Activated CD4-positive, alpha-beta T cell treated with anti-CD3 and anti-CD28 coated beads, Interleukin-2, amount 10 ng/mL, durations not matched to agents 7 days and 5 days (primary cell): ENCODE results near the gene STRN3. TPM values are rescaled to one million over a fixed set of nuclear protein-coding genes. Genes with fewer than 3 reads are reported as not detected.
A peak's percentile ranks its signal among the peaks of the same experiment; 100 is the strongest.

ENCODE experiments used
- CTCF ChIA-PET: fragments of 350-600 bp; sonication (Branson Sonifier 250); formaldehyde crosslinking; loops from one replicate; lab custom pipeline; 2021; ENCODE audit warnings: antibody characterized with exemption; lab: Charles Lee
- POLR2A ChIA-PET: fragments of 350-600 bp; sonication (Branson Sonifier 250); formaldehyde crosslinking; loops from one replicate; lab custom pipeline; 2021; ENCODE audit warnings: antibody characterized with exemption; lab: Charles Lee
- DNase-seq: peaks from one replicate; pipeline ENCODE4 v3.0.0-alpha.2; 2020
- H3K27ac Mint-ChIP-seq: one replicate; pipeline ENCODE4 v1.8.0; 2021; ENCODE audit warnings: mild to moderate bottlenecking, moderate library complexity, mixed read lengths
- H3K27me3 Mint-ChIP-seq: one replicate; pipeline ENCODE4 v1.8.0; 2021; ENCODE audit warnings: mixed read lengths
- H3K36me3 Mint-ChIP-seq: one replicate; pipeline ENCODE4 v1.8.0; 2021; ENCODE audit warnings: low read depth, mixed read lengths
- H3K4me1 Mint-ChIP-seq: one replicate; pipeline ENCODE4 v1.8.0; 2021; ENCODE audit warnings: mixed read lengths
- H3K4me3 Mint-ChIP-seq: one replicate; pipeline ENCODE4 v1.8.0; 2021; ENCODE audit warnings: mild to moderate bottlenecking, moderate library complexity, mixed read lengths
- H3K9me3 Mint-ChIP-seq: one replicate; pipeline ENCODE4 v1.8.0; 2021; ENCODE audit warnings: mixed read lengths
- total RNA-seq, 2 experiments: library from RNA; stranded (reverse); gene quantifications; one replicate each; pipeline ENCODE4 v1.2.3, GENCODE V29; 2021

Gene STRN3
- total RNA-seq, 2 experiments from 2014 or later = 20.4 TPM

- Mint-ChIP-seq H3K27me3 (peaks cover 6% of the 10 kb centered on the region), H3K4me3 (no peak overlapping the region), H3K4me1 (peaks cover 5% of the 10 kb centered on the region), H3K27ac (no peak overlapping the region), H3K9me3 (no peaks in the 10 kb centered on the region), H3K36me3 (no peaks in the 10 kb centered on the region)
- no peak for DNase-seq
- ChIA-PET CTCF (no interaction called here), POLR2A (no interaction called here)
These were observed 142.5 kb downstream of the STRN3 start for GRCh38 chr14:30883508-30884294.

DNA sequence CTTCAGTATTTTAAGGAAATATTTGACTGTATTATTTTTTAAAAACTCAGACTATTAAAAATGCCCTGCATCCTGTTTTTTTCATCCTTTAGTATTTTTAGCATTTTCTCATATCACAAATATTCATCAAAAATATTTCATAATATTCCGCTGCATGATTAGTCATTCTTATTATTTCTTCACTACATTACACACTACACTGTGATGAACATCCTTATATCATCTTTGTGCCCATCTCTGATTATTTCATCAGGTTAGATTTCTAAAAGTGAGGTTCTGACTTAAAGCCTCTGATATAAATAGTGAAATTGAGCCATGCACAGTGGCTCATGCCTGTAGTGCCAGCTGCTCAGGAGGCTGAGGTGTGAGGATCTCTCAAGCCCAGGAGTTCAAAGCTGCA lies 143.7 kb downstream of the STRN3 start:
- Mint-ChIP-seq H3K36me3 (no peaks in the 10 kb centered on the region), H3K4me3 (no peak overlapping the region), H3K27ac (no peak overlapping the region), H3K4me1 (peaks cover 5% of the 10 kb centered on the region), H3K9me3 (no peaks in the 10 kb centered on the region), H3K27me3 (peaks cover 16% of the 10 kb centered on the region)
- DNase-seq = no peak
- ChIA-PET POLR2A (no interaction called here), CTCF (no interaction called here)

- Mint-ChIP-seq H3K9me3 (no peaks in the 10 kb centered on the region), H3K27ac (no peak overlapping the region), H3K27me3 (peaks cover 58% of the 10 kb centered on the region), H3K4me3 (no peak overlapping the region), H3K36me3 (no peaks in the 10 kb centered on the region), H3K4me1 (peaks cover 13% of the 10 kb centered on the region)
- DNase-seq = no peak
- POLR2A ChIA-PET = no interaction called here
- CTCF ChIA-PET = no interaction called here
These were observed 149.5 kb downstream of the STRN3 start for GRCh38 chr14:30876692-30877091.

GRCh38 chr14:30875788-30876053 lies 150.5 kb downstream of the STRN3 start:
- CTCF ChIA-PET = interaction anchor here (0.6 kb wide), 1 partner anchor 21 kb away, joined by 3 read pairs; no protein-coding TSS in a partner anchor
- Mint-ChIP-seq H3K4me3 (peak overlapping the region; percentile 67), H3K27ac (no peak overlapping the region), H3K9me3 (no peaks in the 10 kb centered on the region), H3K4me1 (peaks cover 13% of the 10 kb centered on the region), H3K27me3 (peaks cover 61% of the 10 kb centered on the region), H3K36me3 (no peaks in the 10 kb centered on the region)
- POLR2A ChIA-PET = no interaction called here
- DNase-seq = no peak

GRCh38 chr14:30874999-30875787 lies 151.0 kb downstream of the STRN3 start:
- no peaks in the 10 kb centered on the region for H3K36me3 Mint-ChIP-seq
- peaks cover 13% of the 10 kb centered on the region for H3K4me1 Mint-ChIP-seq
- ChIA-PET CTCF (interaction anchor here (0.6 kb wide), 1 partner anchor 21 kb away, joined by 3 read pairs; no protein-coding TSS in a partner anchor), POLR2A (no interaction called here)
- no peak for DNase-seq
- H3K4me3 Mint-ChIP-seq = peak overlapping the region; percentile 67
- peaks cover 65% of the 10 kb centered on the region for H3K27me3 Mint-ChIP-seq
- no peaks in the 10 kb centered on the region for H3K9me3 Mint-ChIP-seq
- no peak overlapping the region for H3K27ac Mint-ChIP-seq

- ChIA-PET CTCF (no interaction called here), POLR2A (no interaction called here)
- peaks cover 72% of the 10 kb centered on the region for H3K27me3 Mint-ChIP-seq
- H3K36me3 Mint-ChIP-seq = no peaks in the 10 kb centered on the region
- DNase-seq = peak; percentile 14
- H3K27ac Mint-ChIP-seq = no peak within 1 kb of the TSS
- no peaks in the 10 kb centered on the region for H3K9me3 Mint-ChIP-seq
- H3K4me3 Mint-ChIP-seq = peak within 1 kb of the TSS; percentile 67
- H3K4me1 Mint-ChIP-seq = peaks cover 13% of the 10 kb centered on the region
These were observed 151.8 kb downstream of the STRN3 start, which contains the start of gene COCH for GRCh38 chr14:30874120-30874998. COCH (plus strand) TSS chr14:30874559; CDS start chr14:30874939, 380 bp downstream.

GRCh38 chr14:30873308-30874119 lies 152.7 kb downstream of the STRN3 start:
- POLR2A ChIA-PET = no interaction called here
- Mint-ChIP-seq H3K4me1 (peaks cover 13% of the 10 kb centered on the region), H3K36me3 (no peaks in the 10 kb centered on the region), H3K27ac (no peak overlapping the region), H3K4me3 (peak overlapping the region; percentile 58), H3K27me3 (peaks cover 66% of the 10 kb centered on the region), H3K9me3 (no peaks in the 10 kb centered on the region)
- CTCF ChIA-PET = no interaction called here
- no peak for DNase-seq

GRCh38 chr14:30872602-30873001 lies 153.6 kb downstream of the STRN3 start:
- POLR2A ChIA-PET = no interaction called here
- no peaks in the 10 kb centered on the region for H3K36me3 Mint-ChIP-seq
- CTCF ChIA-PET = no interaction called here
- H3K9me3 Mint-ChIP-seq = no peaks in the 10 kb centered on the region
- no peak overlapping the region for H3K27ac Mint-ChIP-seq
- H3K4me3 Mint-ChIP-seq = no peak overlapping the region
- no peak for DNase-seq
- peaks cover 60% of the 10 kb centered on the region for H3K27me3 Mint-ChIP-seq
- peaks cover 13% of the 10 kb centered on the region for H3K4me1 Mint-ChIP-seq

- CTCF ChIA-PET = no interaction called here
- DNase-seq = no peak
- peaks cover 40% of the 10 kb centered on the region for H3K27me3 Mint-ChIP-seq
- H3K36me3 Mint-ChIP-seq = no peaks in the 10 kb centered on the region
- no peak overlapping the region for H3K4me3 Mint-ChIP-seq
- no peak overlapping the region for H3K27ac Mint-ChIP-seq
- no peaks in the 10 kb centered on the region for H3K9me3 Mint-ChIP-seq
- POLR2A ChIA-PET = no interaction called here
- peaks cover 5% of the 10 kb centered on the region for H3K4me1 Mint-ChIP-seq
These were observed 156.5 kb downstream of the STRN3 start for GRCh38 chr14:30869551-30870155.

DNA sequence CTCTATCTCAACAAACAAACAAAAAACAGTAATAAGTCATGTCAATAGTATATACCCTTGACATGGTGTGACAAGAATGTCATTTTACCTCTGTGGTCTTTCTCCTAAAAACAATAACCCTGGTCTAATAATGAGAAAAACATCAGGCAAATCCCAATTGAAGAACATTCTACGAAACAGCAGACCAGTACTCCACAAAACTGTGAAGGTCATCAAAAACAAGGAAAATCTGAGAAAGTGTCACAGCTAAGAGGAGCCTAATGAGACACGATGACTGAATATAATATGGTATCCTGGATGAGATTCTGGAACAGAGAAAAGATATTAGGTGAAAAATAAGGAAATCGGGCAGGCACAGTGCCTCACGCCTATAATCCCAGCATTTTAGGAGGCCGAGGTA lies 157.4 kb downstream of the STRN3 start:
- H3K9me3 Mint-ChIP-seq = no peaks in the 10 kb centered on the region
- peaks cover 43% of the 10 kb centered on the region for H3K27me3 Mint-ChIP-seq
- no peak for DNase-seq
- H3K36me3 Mint-ChIP-seq = no peaks in the 10 kb centered on the region
- no peak overlapping the region for H3K27ac Mint-ChIP-seq
- CTCF ChIA-PET = no interaction called here
- H3K4me1 Mint-ChIP-seq = peaks cover 4% of the 10 kb centered on the region
- POLR2A ChIA-PET = no interaction called here
- no peak overlapping the region for H3K4me3 Mint-ChIP-seq

DNA sequence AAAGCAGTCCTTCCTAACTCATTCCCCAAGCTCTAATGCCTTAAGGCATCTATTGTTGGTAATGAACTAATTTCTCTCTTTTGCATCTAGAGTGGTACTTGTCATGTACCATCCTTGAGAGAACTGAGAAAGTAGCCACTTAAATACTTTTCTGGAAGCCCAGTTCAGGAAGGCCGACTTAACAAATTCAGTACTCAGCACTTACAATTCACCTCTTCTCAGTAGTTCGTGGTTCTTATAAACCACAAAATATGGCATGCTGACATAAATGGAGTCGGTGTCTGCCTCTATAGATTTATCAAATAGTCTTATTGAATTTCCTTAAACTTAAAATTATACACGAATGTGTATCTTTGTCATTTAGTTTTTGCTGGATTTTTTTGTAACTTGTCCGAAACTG lies 161.2 kb downstream of the STRN3 start:
- no peaks in the 10 kb centered on the region for H3K9me3 Mint-ChIP-seq
- no peaks in the 10 kb centered on the region for H3K36me3 Mint-ChIP-seq
- POLR2A ChIA-PET = no interaction called here
- DNase-seq = no peak
- peaks cover 32% of the 10 kb centered on the region for H3K27me3 Mint-ChIP-seq
- no peak overlapping the region for H3K4me3 Mint-ChIP-seq
- CTCF ChIA-PET = no interaction called here
- H3K4me1 Mint-ChIP-seq = peaks cover 1% of the 10 kb centered on the region
- no peak overlapping the region for H3K27ac Mint-ChIP-seq

DNA sequence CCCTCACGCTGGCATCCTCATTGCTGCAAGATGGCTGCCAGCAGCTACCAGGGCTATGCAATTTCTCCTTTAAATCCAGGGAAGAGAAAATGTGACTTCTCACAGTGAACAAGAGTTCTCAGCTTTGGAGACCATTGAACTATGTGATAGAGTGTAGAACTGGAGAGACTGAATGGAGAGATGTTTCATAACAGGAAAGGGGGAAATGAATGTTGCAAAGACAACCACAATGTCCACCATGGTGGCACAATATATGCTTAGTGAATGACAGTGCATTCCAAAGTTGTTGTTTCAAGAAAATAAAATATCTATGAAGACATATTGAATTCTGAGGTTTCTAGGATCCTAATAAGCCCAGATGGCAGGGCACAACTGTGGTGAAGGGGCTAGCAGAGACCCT lies 165.0 kb downstream of the STRN3 start:
- CTCF ChIA-PET = no interaction called here
- POLR2A ChIA-PET = no interaction called here
- H3K27ac Mint-ChIP-seq = no peak overlapping the region

More for the DNA sequence above, 165.0 kb downstream of the STRN3 start:
- peaks cover 1% of the 10 kb centered on the region for H3K4me1 Mint-ChIP-seq
- H3K27me3 Mint-ChIP-seq = peaks cover 29% of the 10 kb centered on the region
- no peak overlapping the region for H3K4me3 Mint-ChIP-seq
- no peak for DNase-seq
- no peaks in the 10 kb centered on the region for H3K9me3 Mint-ChIP-seq
- no peaks in the 10 kb centered on the region for H3K36me3 Mint-ChIP-seq
